SU-DHL-6 (cell line): Measurements from ENCODE around the gene NATD1.

ENCODE experiments used
- H2AFZ ChIP-seq: fragments of 200-600 bp; sonication (generic); 2 replicates; pipeline ENCODE4 v1.6.1; 2014; ENCODE audit warnings: low read depth, mild to moderate bottlenecking, moderate library complexity, mixed read lengths, antibody characterized with exemption, low read length; ENCODE audit not compliant: severe bottlenecking
- H3F3A ChIP-seq: fragments of 200-600 bp; shearing (Covaris generic); 2 replicates; pipeline ENCODE4 v1.6.0; 2016; ENCODE audit warnings: antibody characterized with exemption, mild to moderate bottlenecking; ENCODE audit not compliant: insufficient read depth
- H3K27ac ChIP-seq: fragments of 200-600 bp; sonication (generic); 2 replicates; pipeline ENCODE4 v1.5.1; 2016; ENCODE audit warnings: low read depth, mild to moderate bottlenecking, low read length, moderate library complexity, mixed read lengths
- H3K27me3 ChIP-seq: fragments of 200-600 bp; sonication (generic), shearing (Covaris generic); 2 replicates; pipeline ENCODE4 v1.6.0; 2014; ENCODE audit warnings: mild to moderate bottlenecking, low read length
- H3K36me3 ChIP-seq: fragments of 200-600 bp; sonication (generic); 2 replicates; pipeline ENCODE4 v1.6.1; 2014; ENCODE audit warnings: mild to moderate bottlenecking, low read length, mixed read lengths
- H3K4me2 ChIP-seq: fragments of 300-600, 200-600 bp; shearing (Covaris generic), sonication (generic); 2 replicates; pipeline ENCODE4 v1.6.0; 2014; ENCODE audit warnings: low read length, low read depth, mild to moderate bottlenecking; ENCODE audit not compliant: poor library complexity, severe bottlenecking
- H3K4me3 ChIP-seq: fragments of 200-600 bp; sonication (generic); 2 replicates; pipeline ENCODE4 v1.5.1; 2014; ENCODE audit warnings: antibody characterized with exemption, low read length, mild to moderate bottlenecking, mixed read lengths; ENCODE audit not compliant: insufficient read depth, poor library complexity, severe bottlenecking
- H3K79me2 ChIP-seq: fragments of 200-600 bp; sonication (generic); 2 replicates; pipeline ENCODE4 v1.6.1; 2014; ENCODE audit warnings: mild to moderate bottlenecking, low read length, moderate library complexity; ENCODE audit not compliant: insufficient read depth
- H3K9ac ChIP-seq: fragments of 200-600 bp; sonication (generic); 2 replicates; pipeline ENCODE4 v1.7.0; 2014; ENCODE audit warnings: mild to moderate bottlenecking, low read length
- H3K9me2 ChIP-seq: fragments of 200-600 bp; sonication (generic); replicated peaks from 2 replicates; pipeline ENCODE4 v1.6.1; 2014; ENCODE audit warnings: low read length; ENCODE audit not compliant: insufficient read depth
- H3K9me3 ChIP-seq: fragments of 200-600 bp; sonication (generic); 2 replicates; pipeline ENCODE4 v1.6.1; 2014; ENCODE audit warnings: low read length, mixed read lengths; ENCODE audit not compliant: insufficient read depth
- H4K20me1 ChIP-seq: fragments of 200-600 bp; sonication (generic); 2 replicates; pipeline ENCODE4 v1.6.1; 2014; ENCODE audit warnings: low read depth, mild to moderate bottlenecking, antibody characterized with exemption, low read length, moderate library complexity, mixed read lengths
- EZH2phosphoT487 ChIP-seq: fragments of 200-600 bp; sonication (generic), shearing (Covaris generic); conservative IDR thresholded peaks from 2 replicates; pipeline ENCODE4 v1.6.1; 2018; ENCODE audit warnings: mild to moderate bottlenecking, antibody characterized with exemption, low read length, moderate library complexity, mixed read lengths
- TF ChIP-seq, protein P1 (sequence below): fragments of 200-600 bp; sonication (generic); IDR thresholded peaks from one replicate; pipeline ENCODE4 v1.5.1; 2017; ENCODE audit warnings: antibody characterized with exemption, mild to moderate bottlenecking, low read length, moderate library complexity; ENCODE audit not compliant: insufficient read depth, poor library complexity, severe bottlenecking

The NATD1 gene

DNA sequence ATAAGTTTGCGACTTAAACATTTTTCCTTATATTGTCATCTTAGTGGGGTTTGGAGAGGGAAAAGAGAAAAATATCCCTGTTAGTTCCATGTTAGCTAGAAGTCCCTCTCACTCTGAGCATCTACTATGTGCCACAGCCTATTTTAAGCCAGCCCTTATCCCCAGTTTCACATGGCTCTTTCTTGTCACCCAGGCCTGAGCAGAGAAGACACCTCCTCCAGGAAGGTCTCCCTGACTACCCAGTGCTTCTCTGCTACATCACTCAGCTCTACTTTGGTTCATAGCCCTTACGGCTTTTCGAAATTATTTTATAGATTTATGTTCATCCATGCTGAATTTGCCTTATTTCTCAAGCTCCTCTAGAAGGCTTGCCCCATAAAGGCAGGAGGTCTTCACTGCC, 24.1 kb upstream of the NATD1 start:
- H3K36me3 ChIP-seq, result no peaks in the 10 kb centered on the region
- H3K27me3 ChIP-seq, result no peaks in the 10 kb centered on the region
- no peak overlapping the region for H3K4me2 ChIP-seq

DNA sequence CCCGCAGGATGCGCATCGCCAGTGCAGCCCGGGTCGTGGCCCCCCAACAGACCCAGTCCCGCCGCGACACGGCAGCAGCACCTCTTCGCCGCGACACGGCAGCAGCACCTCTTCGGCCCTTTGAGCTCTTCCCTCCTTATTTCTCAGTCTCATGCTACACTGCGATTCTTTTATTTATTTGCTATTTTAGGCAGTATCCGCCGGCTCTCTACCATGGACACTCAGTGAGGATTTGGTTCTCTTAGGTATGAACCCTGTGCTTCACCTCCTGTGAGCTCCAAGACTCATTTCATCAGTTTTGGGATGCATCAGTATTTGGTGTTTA, 23.0 kb upstream of the NATD1 start:
- H3K36me3 ChIP-seq, result no peaks in the 10 kb centered on the region
- no peak overlapping the region for H3K27ac ChIP-seq
- H2AFZ ChIP-seq, result peak overlapping the region; percentile 75
- H3K4me2 ChIP-seq, result peak overlapping the region; percentile 64
- H3K9me3 ChIP-seq, result no peaks in the 10 kb centered on the region
- H3K4me3 ChIP-seq, result peak overlapping the region; percentile 56
- H3K9ac ChIP-seq, result peak overlapping the region; percentile 65
- no peaks in the 10 kb centered on the region for H3K9me2 ChIP-seq
- TF ChIP-seq EZH2phosphoT487, result no peak
- TF ChIP-seq, protein P1, sequence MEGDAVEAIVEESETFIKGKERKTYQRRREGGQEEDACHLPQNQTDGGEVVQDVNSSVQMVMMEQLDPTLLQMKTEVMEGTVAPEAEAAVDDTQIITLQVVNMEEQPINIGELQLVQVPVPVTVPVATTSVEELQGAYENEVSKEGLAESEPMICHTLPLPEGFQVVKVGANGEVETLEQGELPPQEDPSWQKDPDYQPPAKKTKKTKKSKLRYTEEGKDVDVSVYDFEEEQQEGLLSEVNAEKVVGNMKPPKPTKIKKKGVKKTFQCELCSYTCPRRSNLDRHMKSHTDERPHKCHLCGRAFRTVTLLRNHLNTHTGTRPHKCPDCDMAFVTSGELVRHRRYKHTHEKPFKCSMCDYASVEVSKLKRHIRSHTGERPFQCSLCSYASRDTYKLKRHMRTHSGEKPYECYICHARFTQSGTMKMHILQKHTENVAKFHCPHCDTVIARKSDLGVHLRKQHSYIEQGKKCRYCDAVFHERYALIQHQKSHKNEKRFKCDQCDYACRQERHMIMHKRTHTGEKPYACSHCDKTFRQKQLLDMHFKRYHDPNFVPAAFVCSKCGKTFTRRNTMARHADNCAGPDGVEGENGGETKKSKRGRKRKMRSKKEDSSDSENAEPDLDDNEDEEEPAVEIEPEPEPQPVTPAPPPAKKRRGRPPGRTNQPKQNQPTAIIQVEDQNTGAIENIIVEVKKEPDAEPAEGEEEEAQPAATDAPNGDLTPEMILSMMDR, result no peak
- no peaks in the 10 kb centered on the region for H4K20me1 ChIP-seq
- H3K79me2 ChIP-seq, result no peaks in the 10 kb centered on the region
- no peaks in the 10 kb centered on the region for H3K27me3 ChIP-seq
- no peaks in the 10 kb centered on the region for H3F3A ChIP-seq

More for the DNA sequence above, 24.1 kb upstream of the NATD1 start:
- no peaks in the 10 kb centered on the region for H3K79me2 ChIP-seq
- no peak overlapping the region for H3K27ac ChIP-seq
- TF ChIP-seq, protein P1, result no peak
- no peak for TF ChIP-seq EZH2phosphoT487
- no peaks in the 10 kb centered on the region for H3F3A ChIP-seq
- H3K9me2 ChIP-seq, result no peaks in the 10 kb centered on the region
- no peaks in the 10 kb centered on the region for H4K20me1 ChIP-seq
- H2AFZ ChIP-seq, result no peak overlapping the region
- no peak overlapping the region for H3K4me3 ChIP-seq
- no peaks in the 10 kb centered on the region for H3K9me3 ChIP-seq
- H3K9ac ChIP-seq, result no peak overlapping the region

DNA sequence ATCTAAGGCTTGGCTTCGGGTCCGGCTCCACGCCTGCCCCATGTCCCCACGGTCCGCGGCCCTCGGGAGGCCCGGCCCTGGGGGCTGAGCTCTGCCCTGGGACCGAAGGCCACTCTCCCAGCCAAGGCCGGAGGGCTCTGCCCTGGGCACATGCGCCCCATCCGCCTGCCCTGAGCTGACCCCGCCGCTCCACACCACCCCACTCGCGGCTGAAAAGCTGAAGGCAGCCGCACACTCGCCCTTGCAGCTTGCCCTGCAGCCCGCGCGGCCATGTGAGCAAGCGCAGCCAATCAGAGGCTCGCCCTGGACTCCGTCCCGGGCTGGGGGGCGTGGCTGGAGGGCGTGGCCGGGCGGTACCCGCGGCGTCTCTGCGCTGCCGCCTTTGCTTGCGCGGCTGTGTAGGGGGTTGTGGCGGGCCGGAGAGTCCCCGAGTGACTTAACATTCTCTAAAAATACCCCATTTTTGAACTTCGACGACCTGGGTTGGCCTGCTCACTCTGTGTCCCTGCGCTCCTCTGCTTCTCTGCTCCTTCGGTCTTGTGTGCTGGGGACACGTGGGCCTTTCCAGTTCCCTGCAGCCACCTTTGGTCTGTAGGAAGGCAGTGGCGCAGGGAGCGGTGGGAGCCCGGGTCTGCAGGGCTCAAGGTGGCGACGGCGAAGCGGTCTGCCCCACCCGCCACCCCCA, 22.5 kb upstream of the NATD1 start:
- Histone ChIP-seq H3K27ac (no peak overlapping the region), H3K79me2 (no peaks in the 10 kb centered on the region), H3K36me3 (no peaks in the 10 kb centered on the region)

More for the DNA sequence above, 22.5 kb upstream of the NATD1 start:
- Histone ChIP-seq H3K9ac (peak overlapping the region; percentile 65), H3K4me3 (peak overlapping the region; percentile 56), H3K4me2 (peak overlapping the region; percentile 64), H2AFZ (peak overlapping the region; percentile 75), H3K9me3 (no peaks in the 10 kb centered on the region), H3F3A (no peaks in the 10 kb centered on the region), H3K9me2 (no peaks in the 10 kb centered on the region), H3K27me3 (no peaks in the 10 kb centered on the region), H4K20me1 (no peaks in the 10 kb centered on the region)
- TF ChIP-seq, protein P1, result no peak
- no peak for TF ChIP-seq EZH2phosphoT487
